GM10266 (cell line): ENCODE measurements around the gene OPN1MW.
"Not testable (repeated sequence)": the region's sequence is repeated elsewhere in the genome, so short reads cannot be mapped to it uniquely, and the experiment has no call there.

Experiments
- DNase-seq: peaks from one replicate; pipeline ENCODE4 v3.0.0; 2012; ENCODE audit errors: extremely low spot score
- TF ChIP-seq, protein P1 (sequence below): IDR thresholded peaks from 2 replicates; pipeline ENCODE4 v1.5.1; 2012; ENCODE audit warnings: mild to moderate bottlenecking, low read depth; ENCODE audit not compliant: control insufficient read depth, insufficient read depth; ENCODE audit errors: missing control alignments

The OPN1MW gene

DNA sequence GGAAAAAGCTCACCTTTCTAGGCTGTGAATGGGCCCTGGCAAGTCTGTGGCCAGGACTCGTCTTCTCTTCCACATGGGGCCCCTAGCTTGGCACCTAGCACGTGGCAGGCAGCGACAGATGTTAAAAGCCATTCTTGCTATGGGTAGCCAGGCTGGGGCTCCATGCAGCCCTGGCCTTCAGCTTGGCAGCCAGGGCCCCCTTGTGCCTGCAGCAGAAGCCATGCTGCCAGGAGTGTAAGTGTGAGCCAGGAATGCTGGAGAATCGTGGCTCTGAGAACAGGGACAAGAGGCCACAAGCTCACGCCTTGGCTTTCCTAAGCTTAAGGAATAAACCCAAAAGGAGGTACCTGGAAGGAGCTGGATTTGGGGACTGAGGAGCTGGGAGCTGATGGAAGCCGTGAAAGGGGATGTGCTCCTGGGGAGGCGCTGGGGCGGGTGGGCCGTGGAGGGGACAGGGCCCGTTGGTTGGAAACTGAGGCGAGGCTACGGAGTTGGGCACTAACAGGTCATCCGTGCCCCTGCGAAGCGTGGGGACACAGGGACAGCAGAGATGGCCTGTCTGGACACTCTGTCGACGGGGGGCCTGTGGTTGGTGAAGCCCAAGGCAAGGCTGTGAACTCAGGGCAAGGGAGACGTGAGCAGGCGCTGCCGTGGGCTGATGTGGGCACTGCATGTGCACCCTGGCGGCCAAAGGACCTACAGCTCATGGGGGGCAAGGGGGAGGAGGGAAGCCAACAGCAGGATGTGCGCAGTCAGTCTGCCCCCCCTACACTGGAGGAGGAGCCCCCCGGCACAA, 39.2 kb upstream of the OPN1MW start:
- no peak for DNase-seq
- TF ChIP-seq, protein P1, sequence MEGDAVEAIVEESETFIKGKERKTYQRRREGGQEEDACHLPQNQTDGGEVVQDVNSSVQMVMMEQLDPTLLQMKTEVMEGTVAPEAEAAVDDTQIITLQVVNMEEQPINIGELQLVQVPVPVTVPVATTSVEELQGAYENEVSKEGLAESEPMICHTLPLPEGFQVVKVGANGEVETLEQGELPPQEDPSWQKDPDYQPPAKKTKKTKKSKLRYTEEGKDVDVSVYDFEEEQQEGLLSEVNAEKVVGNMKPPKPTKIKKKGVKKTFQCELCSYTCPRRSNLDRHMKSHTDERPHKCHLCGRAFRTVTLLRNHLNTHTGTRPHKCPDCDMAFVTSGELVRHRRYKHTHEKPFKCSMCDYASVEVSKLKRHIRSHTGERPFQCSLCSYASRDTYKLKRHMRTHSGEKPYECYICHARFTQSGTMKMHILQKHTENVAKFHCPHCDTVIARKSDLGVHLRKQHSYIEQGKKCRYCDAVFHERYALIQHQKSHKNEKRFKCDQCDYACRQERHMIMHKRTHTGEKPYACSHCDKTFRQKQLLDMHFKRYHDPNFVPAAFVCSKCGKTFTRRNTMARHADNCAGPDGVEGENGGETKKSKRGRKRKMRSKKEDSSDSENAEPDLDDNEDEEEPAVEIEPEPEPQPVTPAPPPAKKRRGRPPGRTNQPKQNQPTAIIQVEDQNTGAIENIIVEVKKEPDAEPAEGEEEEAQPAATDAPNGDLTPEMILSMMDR, result no peak

DNA sequence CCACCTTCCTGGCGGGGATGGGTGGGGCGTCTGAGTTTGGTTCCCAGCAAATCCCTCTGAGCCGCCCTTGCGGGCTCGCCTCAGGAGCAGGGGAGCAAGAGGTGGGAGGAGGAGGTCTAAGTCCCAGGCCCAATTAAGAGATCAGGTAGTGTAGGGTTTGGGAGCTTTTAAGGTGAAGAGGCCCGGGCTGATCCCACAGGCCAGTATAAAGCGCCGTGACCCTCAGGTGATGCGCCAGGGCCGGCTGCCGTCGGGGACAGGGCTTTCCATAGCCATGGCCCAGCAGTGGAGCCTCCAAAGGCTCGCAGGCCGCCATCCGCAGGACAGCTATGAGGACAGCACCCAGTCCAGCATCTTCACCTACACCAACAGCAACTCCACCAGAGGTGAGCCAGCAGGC, 38.4 kb upstream of the OPN1MW start, which contains the start of gene OPN1LW:
TSS of gene OPN1LW (plus strand) at position 234 of the 400 bp plus-strand sequence. CDS start at position 275, 41 bp downstream.
- DNase-seq, result not testable (repeated sequence)

DNA sequence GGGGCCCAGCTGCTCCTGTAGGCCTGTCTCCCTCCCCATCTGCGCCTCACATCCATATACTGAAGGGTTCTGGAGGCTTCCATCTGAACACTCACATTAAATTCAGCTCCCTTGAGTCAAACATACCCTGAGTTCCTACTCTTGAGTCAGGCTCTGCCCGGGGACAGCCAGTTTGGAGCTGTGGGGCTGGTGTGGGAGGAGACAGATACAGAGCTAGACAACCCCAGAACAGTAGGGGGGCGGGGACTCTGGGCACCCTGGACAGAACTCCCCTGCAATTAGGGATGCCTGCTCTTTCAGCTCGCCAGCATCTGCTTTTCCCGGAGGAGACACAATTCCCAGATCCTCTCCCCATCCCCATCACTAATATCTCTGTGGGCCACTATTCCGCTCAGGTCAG, 31.4 kb upstream of the OPN1MW start:
- not testable (repeated sequence) for DNase-seq

DNA sequence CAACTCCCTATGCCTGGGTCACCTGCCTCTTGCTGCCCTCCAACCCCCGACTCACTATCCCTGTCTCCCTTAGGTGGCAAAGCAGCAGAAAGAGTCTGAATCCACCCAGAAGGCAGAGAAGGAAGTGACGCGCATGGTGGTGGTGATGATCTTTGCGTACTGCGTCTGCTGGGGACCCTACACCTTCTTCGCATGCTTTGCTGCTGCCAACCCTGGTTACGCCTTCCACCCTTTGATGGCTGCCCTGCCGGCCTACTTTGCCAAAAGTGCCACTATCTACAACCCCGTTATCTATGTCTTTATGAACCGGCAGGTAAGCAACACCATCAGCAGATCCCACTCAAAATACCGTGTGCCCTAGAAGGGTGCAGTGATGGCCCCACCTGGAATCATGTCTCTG, 26.2 kb upstream of the OPN1MW start:
- not testable (repeated sequence) for DNase-seq

DNA sequence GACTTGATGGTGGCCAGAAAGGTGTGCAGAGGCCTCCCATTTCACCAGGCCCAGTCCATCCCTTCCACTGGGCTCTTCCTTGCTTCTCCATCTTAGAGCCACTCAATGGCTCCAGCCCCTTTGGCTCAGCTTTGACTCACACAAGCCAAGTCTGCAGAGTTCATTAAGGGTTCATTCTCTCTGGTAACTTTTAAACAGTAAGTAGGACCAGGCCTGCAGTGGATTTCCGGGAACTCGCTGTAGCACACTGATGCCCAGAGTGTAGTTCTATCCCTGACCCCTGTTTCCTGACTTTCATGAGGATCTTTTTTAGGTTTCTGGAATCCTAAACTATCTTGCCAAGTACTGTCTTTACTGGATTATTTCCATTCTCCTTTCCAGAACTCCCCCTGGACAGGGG, 25.2 kb upstream of the OPN1MW start:
- not testable (repeated sequence) for DNase-seq

DNA sequence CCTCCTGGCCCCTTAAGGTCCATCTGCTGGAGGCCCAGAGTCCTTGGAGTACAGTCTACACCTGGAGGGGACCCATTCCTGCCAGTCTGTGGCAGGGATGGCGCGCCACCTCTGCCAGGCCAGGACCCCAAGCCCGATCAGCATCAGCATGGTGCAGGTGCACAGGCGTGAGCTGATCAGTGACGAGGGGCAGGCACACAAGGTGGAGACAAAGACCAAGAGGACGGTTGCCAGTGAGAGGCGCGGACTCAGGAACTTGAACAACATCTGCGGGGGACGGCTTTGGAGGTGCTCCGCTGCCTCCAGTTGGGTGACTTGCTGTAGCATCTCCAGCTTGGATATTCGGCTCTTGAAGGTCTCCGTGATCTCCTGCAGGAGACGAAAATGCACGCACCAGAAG, 23.1 kb upstream of the OPN1MW start:
- DNase-seq, result not testable (repeated sequence)

DNA sequence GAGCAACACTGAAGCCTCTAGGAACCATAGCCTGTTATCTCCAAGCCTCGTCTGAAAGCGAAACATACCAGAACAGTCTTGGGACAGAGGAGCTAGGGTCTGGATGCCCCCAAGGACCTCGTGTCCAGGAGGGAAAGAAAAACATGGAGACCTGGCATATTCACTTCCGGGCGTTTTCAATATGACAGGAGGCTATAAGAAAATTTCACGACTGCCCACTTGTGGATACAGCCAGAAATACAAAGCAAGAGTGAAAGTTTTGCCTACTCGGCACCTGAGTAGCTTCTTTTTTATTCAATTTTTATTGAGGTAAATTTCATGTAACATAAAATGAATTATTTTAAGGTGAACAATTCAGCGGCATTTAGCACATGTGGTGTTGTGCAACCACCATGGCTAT, 17.5 kb upstream of the OPN1MW start:
- not testable (repeated sequence) for DNase-seq

DNA sequence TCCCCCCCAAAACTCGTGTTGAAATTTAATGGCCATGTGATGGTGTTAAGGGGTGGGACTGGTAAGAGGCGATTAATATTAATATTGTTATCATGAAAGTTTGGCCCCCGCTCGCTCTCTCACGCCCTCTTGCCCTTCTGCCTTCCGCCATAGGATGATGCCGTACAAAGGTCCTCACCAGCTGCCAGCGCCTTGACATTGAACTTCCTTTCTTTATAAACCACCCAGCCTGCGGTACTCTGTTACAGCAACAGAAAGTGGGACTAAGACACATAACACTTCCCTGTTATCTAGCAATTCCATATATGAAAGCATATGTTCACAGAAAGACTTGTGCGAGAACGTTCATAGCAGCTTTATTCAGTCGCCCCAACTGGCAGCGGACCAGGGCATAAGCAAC, 14.0 kb upstream of the OPN1MW start:
- not testable (repeated sequence) for DNase-seq

DNA sequence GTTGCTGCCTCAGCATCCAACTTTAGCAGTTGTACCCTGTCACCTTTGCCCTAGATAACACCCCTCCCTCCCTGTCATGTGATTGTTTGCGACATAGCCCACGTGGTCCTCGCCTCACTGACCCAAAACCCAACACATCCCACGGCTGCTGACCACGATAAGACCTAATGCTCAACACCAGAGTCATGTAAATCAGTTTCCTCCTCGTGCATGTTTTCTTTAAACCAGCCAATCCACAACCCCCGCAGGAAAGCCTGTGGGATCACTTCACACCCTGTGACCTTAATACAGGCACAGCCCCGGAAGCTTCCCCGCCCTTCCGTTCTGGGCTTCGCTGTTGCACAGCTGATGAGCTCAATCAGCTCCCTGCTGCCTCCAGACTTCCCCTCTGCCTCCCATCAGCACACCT, 9.9 kb upstream of the OPN1MW start:
- not testable (repeated sequence) for DNase-seq

DNA sequence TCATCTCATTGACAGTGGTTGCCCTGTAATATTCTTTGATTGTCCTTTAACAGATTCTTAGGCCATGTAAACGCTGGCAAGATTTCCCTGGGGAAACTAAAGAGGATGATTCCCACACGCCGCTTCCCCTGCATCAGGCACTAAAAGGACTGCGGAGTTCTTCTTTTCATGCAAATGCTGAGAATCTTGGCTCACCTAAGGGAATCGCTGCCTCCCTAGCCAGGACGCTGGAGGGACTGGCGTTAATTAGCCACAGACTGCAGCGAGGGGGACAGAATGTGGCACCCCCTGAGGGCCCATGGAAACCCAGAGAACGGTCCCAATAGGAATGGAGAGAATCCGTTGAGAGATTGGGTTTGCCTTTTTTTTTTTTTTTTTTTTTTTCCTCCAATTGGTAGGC, 8.0 kb upstream of the OPN1MW start:
- not testable (repeated sequence) for DNase-seq

DNA sequence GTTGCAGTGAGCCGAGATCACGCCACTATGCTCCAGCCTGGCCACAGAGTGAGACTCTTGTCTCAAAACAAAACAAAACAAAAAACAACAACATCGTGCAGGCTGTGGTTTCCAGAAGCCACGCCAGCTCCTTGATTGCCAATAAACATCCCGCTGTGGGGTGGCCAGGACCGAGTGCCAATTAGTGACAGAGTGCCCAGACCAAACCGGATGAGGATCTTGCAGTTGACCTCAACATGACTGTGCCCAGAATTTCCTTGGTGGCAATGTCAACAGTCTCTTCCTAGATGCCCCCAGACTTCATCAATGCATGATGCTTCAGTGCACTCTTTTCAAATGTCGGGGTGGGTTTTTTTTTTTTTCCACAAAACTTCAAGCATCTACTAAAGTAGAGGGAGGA, 1.4 kb downstream of the OPN1MW start:
- DNase-seq, result not testable (repeated sequence)

DNA sequence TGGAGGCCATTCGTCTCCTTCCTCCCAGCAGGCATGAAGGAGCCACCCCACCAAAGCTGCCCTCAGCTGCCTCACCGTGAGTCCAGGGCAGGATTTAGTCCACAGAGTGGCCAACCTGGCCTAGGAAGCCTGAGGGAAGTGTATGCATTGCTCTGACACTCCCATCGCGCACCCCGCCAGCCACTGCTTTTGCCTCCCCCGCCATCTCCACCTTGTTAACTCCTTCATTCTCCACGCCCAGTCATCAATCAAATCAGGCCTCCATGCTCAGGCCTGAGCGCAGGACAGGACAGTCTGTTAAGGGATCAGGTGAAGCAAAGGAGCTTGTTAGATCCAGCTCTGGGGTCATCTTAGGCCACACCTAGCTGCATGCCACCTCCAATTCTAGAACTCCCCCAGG, 10.4 kb downstream of the OPN1MW start:
- DNase-seq, result not testable (repeated sequence)

DNA sequence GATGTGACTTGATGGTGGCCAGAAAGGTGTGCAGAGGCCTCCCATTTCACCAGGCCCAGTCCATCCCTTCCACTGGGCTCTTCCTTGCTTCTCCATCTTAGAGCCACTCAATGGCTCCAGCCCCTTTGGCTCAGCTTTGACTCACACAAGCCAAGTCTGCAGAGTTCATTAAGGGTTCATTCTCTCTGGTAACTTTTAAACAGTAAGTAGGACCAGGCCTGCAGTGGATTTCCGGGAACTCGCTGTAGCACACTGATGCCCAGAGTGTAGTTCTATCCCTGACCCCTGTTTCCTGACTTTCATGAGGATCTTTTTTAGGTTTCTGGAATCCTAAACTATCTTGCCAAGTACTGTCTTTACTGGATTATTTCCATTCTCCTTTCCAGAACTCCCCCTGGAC, 11.9 kb downstream of the OPN1MW start:
- not testable (repeated sequence) for DNase-seq

DNA sequence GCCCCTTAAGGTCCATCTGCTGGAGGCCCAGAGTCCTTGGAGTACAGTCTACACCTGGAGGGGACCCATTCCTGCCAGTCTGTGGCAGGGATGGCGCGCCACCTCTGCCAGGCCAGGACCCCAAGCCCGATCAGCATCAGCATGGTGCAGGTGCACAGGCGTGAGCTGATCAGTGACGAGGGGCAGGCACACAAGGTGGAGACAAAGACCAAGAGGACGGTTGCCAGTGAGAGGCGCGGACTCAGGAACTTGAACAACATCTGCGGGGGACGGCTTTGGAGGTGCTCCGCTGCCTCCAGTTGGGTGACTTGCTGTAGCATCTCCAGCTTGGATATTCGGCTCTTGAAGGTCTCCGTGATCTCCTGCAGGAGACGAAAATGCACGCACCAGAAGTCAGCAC, 14.1 kb downstream of the OPN1MW start:
- not testable (repeated sequence) for DNase-seq

DNA sequence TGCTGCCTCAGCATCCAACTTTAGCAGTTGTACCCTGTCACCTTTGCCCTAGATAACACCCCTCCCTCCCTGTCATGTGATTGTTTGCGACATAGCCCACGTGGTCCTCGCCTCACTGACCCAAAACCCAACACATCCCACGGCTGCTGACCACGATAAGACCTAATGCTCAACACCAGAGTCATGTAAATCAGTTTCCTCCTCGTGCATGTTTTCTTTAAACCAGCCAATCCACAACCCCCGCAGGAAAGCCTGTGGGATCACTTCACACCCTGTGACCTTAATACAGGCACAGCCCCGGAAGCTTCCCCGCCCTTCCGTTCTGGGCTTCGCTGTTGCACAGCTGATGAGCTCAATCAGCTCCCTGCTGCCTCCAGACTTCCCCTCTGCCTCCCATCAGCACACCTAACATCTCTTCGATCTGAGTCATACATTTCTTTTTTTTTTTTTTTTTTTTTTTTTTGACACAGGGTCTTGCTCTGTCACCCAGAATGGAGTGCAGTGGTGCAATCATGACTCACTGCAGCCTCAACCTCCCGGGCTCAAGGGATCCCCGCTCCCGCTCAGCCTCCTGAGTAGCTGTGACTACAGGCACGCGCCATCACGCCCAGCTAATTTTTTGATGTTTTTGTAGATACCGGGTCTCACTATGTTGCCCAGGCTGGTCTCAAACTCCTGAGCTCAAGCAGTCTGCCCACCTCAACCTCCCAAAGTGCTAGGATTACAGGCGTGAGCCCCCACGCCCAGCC, 27.4 kb downstream of the OPN1MW start:
- not testable (repeated sequence) for DNase-seq

DNA sequence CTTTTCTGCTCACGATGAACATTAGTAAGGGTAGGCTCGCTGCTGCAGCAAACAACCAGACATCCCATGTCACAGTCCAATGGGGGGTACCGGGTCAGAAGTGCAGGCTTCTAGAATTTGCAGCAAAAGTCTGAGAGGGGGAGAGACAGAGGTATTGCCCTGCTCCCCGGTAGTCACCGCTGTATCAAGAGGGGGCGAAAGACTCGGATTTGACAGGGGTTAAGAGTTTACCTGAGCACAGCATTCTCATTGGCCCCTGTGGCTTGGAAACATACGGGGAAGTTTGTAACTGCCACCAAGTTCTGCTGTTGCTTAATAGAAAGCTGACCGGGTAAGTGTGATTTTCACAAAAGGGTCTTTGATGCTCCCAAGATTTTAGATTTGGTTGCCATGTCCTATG, 28.7 kb downstream of the OPN1MW start:
- DNase-seq, result not testable (repeated sequence)

DNA sequence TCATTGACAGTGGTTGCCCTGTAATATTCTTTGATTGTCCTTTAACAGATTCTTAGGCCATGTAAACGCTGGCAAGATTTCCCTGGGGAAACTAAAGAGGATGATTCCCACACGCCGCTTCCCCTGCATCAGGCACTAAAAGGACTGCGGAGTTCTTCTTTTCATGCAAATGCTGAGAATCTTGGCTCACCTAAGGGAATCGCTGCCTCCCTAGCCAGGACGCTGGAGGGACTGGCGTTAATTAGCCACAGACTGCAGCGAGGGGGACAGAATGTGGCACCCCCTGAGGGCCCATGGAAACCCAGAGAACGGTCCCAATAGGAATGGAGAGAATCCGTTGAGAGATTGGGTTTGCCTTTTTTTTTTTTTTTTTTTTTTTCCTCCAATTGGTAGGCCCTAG, 29.1 kb downstream of the OPN1MW start:
- not testable (repeated sequence) for DNase-seq

DNA sequence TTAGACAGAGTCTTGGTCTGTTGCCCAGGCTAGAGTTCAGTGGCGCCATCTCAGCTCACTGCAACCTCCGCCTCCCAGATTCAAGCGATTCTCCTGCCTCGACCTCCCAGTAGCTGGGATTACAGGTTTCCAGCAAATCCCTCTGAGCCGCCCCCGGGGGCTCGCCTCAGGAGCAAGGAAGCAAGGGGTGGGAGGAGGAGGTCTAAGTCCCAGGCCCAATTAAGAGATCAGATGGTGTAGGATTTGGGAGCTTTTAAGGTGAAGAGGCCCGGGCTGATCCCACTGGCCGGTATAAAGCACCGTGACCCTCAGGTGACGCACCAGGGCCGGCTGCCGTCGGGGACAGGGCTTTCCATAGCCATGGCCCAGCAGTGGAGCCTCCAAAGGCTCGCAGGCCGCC, 37.1 kb downstream of the OPN1MW start, which contains the start of gene OPN1MW2:
TSS of gene OPN1MW2 (plus strand) at position 301 of the 400 bp plus-strand sequence. CDS start at position 361, 60 bp downstream.
- not testable (repeated sequence) for DNase-seq

DNA sequence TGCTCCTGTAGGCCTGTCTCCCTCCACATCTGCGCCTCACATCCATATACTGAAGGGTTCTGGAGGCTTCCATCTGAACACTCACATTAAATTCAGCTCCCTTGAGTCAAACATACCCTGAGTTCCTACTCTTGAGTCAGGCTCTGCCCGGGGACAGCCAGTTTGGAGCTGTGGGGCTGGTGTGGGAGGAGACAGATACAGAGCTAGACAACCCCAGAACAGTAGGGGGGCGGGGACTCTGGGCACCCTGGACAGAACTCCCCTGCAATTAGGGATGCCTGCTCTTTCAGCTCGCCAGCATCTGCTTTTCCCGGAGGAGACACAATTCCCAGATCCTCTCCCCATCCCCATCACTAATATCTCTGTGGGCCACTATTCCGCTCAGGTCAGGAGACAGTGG, 42.9 kb downstream of the OPN1MW start:
- DNase-seq, result not testable (repeated sequence)

DNA sequence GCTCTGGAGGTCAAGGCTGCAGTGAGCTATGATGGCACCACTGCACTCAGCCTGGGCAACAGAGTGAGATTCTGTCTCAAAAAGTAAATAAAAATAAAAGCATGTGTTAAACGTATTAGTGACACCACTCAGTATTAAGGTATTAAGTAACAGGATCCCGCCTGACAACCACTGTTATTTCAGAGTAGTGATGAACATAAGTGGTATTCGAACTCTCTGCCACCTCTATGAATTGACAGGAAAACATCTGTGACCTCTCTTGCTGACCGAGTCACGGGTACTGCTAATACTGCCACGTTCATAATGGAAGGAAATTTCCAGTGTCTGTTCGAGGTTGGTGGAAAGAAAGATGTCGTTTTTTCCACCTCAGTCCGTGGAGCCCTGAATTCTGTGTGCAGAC, 44.3 kb downstream of the OPN1MW start:
- DNase-seq, result not testable (repeated sequence)

DNA sequence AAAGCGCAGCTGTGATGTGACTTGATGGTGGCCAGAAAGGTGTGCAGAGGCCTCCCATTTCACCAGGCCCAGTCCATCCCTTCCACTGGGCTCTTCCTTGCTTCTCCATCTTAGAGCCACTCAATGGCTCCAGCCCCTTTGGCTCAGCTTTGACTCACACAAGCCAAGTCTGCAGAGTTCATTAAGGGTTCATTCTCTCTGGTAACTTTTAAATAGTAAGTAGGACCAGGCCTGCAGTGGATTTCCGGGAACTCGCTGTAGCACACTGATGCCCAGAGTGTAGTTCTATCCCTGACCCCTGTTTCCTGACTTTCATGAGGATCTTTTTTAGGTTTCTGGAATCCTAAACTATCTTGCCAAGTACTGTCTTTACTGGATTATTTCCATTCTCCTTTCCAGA, 49.0 kb downstream of the OPN1MW start:
- DNase-seq, result not testable (repeated sequence)
